SK-N-MC (cell line): ENCODE results near the gene GLTP.

Experiments
- EZH2 ChIP-seq: fragments of 200-600 bp; sonication (generic); IDR thresholded peaks from one replicate; pipeline ENCODE4 v1.6.1; 2017; ENCODE audit warnings: antibody characterized with exemption
- POLR2AphosphoS5 ChIP-seq: IDR thresholded peaks from 2 replicates; pipeline ENCODE4 v1.6.1; 2012; ENCODE audit warnings: mild to moderate bottlenecking, low read depth, low read length, borderline replicate concordance

DNA sequence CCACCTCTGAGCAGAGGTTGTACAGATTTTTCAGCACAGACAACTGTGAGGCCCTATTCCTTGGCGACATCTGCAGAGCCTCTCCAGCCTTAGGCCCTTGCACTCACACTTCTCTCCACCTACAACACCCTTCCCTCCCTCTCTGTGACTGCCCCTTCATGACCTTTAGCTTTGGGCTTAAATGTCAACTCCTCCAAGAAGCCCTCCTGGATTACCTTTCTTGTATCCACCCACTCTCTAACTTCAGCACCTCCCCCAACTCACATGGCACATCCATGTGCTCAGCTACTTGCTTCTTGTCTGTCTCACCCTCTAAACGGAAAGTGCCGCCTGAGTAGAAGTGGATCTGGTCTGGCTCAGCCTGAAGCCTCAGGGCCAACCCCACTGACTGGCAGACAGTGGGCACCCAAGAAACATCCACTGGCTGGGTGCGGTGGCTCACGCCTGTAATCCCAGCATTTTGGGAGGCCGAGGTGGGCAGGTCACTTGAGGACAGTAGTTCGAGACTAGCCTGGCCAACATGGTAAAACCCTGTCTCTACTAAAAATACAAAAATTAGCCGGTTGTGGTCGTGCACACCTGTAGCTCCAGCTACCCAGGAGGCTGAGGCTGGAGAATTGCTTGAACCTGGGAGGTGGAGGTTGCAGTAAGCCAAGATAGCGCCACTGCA lies 69.3 kb downstream of the GLTP start:
- no peak for TF ChIP-seq POLR2AphosphoS5
- TF ChIP-seq EZH2, result no peak
